CD14-positive monocyte (primary cell): Measurements from ENCODE around the gene MAST4. TPM values are rescaled to one million over a fixed set of nuclear protein-coding genes. Genes with fewer than 3 reads are reported as not detected.

Experiments
- DNase-seq, 3 donors: peaks; one replicate each; pipeline ENCODE4 v3.0.0-alpha.2; 2011 to 2022
- H2AFZ ChIP-seq: 2 replicates; pipeline ENCODE4 v1.6.0; 2012; ENCODE audit warnings: mild to moderate bottlenecking, low read depth, low read length, inconsistent platforms; ENCODE audit not compliant: insufficient read depth, poor library complexity, severe bottlenecking
- H3K27ac ChIP-seq, 2 donors: 1 replicate in 1 of 2; 2 replicates in 1 of 2; pipeline ENCODE4 v1.5.1; 2012 to 2013; ENCODE audit warnings: low read length in 2 of 2, control low read depth in 1 of 2, inconsistent platforms in 1 of 2, low read depth in 1 of 2, mild to moderate bottlenecking in 1 of 2
- H3K27me3 ChIP-seq, 2 donors: one replicate each; pipeline versions ENCODE4 v1.6.0 to v1.6.1; 2011 to 2013; ENCODE audit warnings: low read length in 2 of 2; ENCODE audit not compliant: control insufficient read depth in 2 of 2, insufficient read depth in 2 of 2
- H3K36me3 ChIP-seq, 2 donors: replicated peaks in 1 of 2; 1 replicate in 1 of 2; 2 replicates in 1 of 2; pipeline versions ENCODE4 v1.5.1 to v1.6.1; 2012 to 2013; ENCODE audit warnings: low read length in 2 of 2, control low read depth in 1 of 2, inconsistent platforms in 1 of 2, mild to moderate bottlenecking in 1 of 2; ENCODE audit not compliant: insufficient read depth in 2 of 2, control insufficient read depth in 1 of 2
- H3K4me1 ChIP-seq, 2 donors: 1 replicate in 1 of 2; 2 replicates in 1 of 2; pipeline versions ENCODE4 v1.5.1 to v1.6.1; 2012 to 2013; ENCODE audit warnings: low read length in 2 of 2, control low read depth in 1 of 2, inconsistent platforms in 1 of 2, mild to moderate bottlenecking in 1 of 2, moderate library complexity in 1 of 2; ENCODE audit not compliant: insufficient read depth in 2 of 2, control insufficient read depth in 1 of 2
- H3K4me2 ChIP-seq: replicated peaks from 2 replicates; pipeline ENCODE3; 2012; ENCODE audit warnings: low read length, moderate library complexity, mild to moderate bottlenecking; ENCODE audit not compliant: poor library complexity, severe bottlenecking; ENCODE audit errors: extremely low read depth
- H3K4me3 ChIP-seq, 3 experiments: fragments of 200-600 bp in 1 of 3; sonication (generic) in 1 of 3; replicated peaks in 1 of 3; 1 replicate in 2 of 3; 2 replicates in 1 of 3; pipeline ENCODE4 v1.5.1; 2011 to 2013; ENCODE audit warnings: low read length in 3 of 3, mild to moderate bottlenecking in 3 of 3, control low read depth in 2 of 3, low read depth in 2 of 3, inconsistent platforms in 1 of 3, moderate library complexity in 1 of 3
- H3K79me2 ChIP-seq: 2 replicates; pipeline ENCODE4 v1.6.0; 2012; ENCODE audit warnings: mild to moderate bottlenecking, control low read depth, inconsistent platforms, low read length, moderate library complexity; ENCODE audit not compliant: insufficient read depth
- H3K9ac ChIP-seq: 2 replicates; pipeline ENCODE4 v1.6.0; 2017; ENCODE audit warnings: low read length, mild to moderate bottlenecking; ENCODE audit not compliant: insufficient read depth, poor library complexity, severe bottlenecking
- H3K9me3 ChIP-seq, 2 donors: replicated peaks in 1 of 2; 1 replicate in 1 of 2; 2 replicates in 1 of 2; pipeline versions ENCODE4 v1.5.1 to v1.6.1; 2012 to 2013; ENCODE audit warnings: low read length in 2 of 2, control low read depth in 1 of 2; ENCODE audit not compliant: control insufficient read depth in 1 of 2, insufficient read depth in 1 of 2
- H4K20me1 ChIP-seq: 2 replicates; pipeline ENCODE4 v1.6.0; 2012; ENCODE audit warnings: mild to moderate bottlenecking, low read length, control low read depth, moderate library complexity; ENCODE audit not compliant: insufficient read depth
- H3K27ac Mint-ChIP-seq, 7 donors: one replicate each; pipeline ENCODE4 v1.8.0; 2020; ENCODE audit warnings: mild to moderate bottlenecking in 7 of 7, mixed read lengths in 7 of 7, moderate library complexity in 6 of 7, inconsistent platforms in 2 of 7
- H3K27me3 Mint-ChIP-seq, 3 donors: one replicate each; pipeline ENCODE4 v1.8.0; 2021 to 2022; ENCODE audit warnings: low read depth in 3 of 3, mild to moderate bottlenecking in 3 of 3, mixed read lengths in 3 of 3, moderate library complexity in 3 of 3, inconsistent platforms in 1 of 3
- H3K36me3 Mint-ChIP-seq, 2 donors: one replicate each; pipeline ENCODE4 v1.8.0; 2020; ENCODE audit warnings: mixed read lengths in 2 of 2, inconsistent platforms in 1 of 2, mild to moderate bottlenecking in 1 of 2
- H3K4me1 Mint-ChIP-seq: one replicate; pipeline ENCODE4 v1.8.0; 2020; ENCODE audit warnings: mild to moderate bottlenecking, mixed read lengths
- H3K4me3 Mint-ChIP-seq, 2 donors: one replicate each; pipeline ENCODE4 v1.8.0; 2020; ENCODE audit warnings: mild to moderate bottlenecking in 2 of 2, mixed read lengths in 2 of 2, moderate library complexity in 1 of 2
- H3K9me3 Mint-ChIP-seq, 7 donors: one replicate each; pipeline ENCODE4 v1.8.0; 2020 to 2022; ENCODE audit warnings: mixed read lengths in 7 of 7, mild to moderate bottlenecking in 6 of 7, moderate library complexity in 6 of 7, inconsistent platforms in 2 of 7
- WGBS: methylation state at CpG from one replicate; pipeline ENCODE4 v1.1.5; 2013; ENCODE audit warnings: missing lambda C conversion rate; ENCODE audit not compliant: insufficient coverage; 5-methylcytosine and 5-hydroxymethylcytosine counted together
- intact Hi-C, 2 donors: fragments of 100-400 bp; cut with micrococcal nuclease; formaldehyde crosslinking; loops; one replicate each; pipeline versions ENCODE4 v1.15.0 to v1.15.1; 2023
- polyA plus RNA-seq, 3 donors: library from polyadenylated mRNA; depleted of rRNA in 1 of 3; unstranded in 2 of 3; stranded (reverse) in 1 of 3; fragments of 300-500 nt in 2 of 3; fragments of >200 nt in 1 of 3; fragmentation: Illumina TruSeq in 2 of 3; gene quantifications; 1 replicate in 2 of 3; 2 replicates in 1 of 3; pipeline ENCODE4 v1.2.3, GENCODE V29; 2012 to 2021
- TF ChIP-seq, protein P1 (sequence below): fragments of 200-600 bp; IDR thresholded peaks from one replicate; pipeline ENCODE4 v1.8.0; 2022; ENCODE audit warnings: antibody characterized with exemption, mild to moderate bottlenecking

MAST4 gene
- polyA plus RNA-seq, 3 donors: 0.03 to 0.24 TPM; not detected in 1

GRCh38 chr5:67189079-67189354 is 592.8 kb downstream of the MAST4 start:
- H3K9me3 ChIP-seq: no peaks in the 10 kb centered on the region
- TF ChIP-seq, protein P1, sequence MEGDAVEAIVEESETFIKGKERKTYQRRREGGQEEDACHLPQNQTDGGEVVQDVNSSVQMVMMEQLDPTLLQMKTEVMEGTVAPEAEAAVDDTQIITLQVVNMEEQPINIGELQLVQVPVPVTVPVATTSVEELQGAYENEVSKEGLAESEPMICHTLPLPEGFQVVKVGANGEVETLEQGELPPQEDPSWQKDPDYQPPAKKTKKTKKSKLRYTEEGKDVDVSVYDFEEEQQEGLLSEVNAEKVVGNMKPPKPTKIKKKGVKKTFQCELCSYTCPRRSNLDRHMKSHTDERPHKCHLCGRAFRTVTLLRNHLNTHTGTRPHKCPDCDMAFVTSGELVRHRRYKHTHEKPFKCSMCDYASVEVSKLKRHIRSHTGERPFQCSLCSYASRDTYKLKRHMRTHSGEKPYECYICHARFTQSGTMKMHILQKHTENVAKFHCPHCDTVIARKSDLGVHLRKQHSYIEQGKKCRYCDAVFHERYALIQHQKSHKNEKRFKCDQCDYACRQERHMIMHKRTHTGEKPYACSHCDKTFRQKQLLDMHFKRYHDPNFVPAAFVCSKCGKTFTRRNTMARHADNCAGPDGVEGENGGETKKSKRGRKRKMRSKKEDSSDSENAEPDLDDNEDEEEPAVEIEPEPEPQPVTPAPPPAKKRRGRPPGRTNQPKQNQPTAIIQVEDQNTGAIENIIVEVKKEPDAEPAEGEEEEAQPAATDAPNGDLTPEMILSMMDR: no peak
- peaks cover 93% of the 10 kb centered on the region for H3K79me2 ChIP-seq
- peak overlapping the region; percentile 30 for H2AFZ ChIP-seq
- peak in 1 of 3 donors; percentile 51 for DNase-seq
- Mint-ChIP-seq H3K4me3 (no peak overlapping the region), H3K27ac (peak overlapping the region; percentile 75 to 94 (median 84)), H3K36me3 (peaks cover 49 to 63% of the 10 kb centered on the region in 2 donors), H3K4me1 (peaks cover 78% of the 10 kb centered on the region), H3K27me3 (no peaks in the 10 kb centered on the region), H3K9me3 (peaks cover 0 to 6% (median 3%) of the 10 kb centered on the region in 7 donors)
- H3K4me2 ChIP-seq: peak overlapping the region; percentile 8
- 27% methylated on average over 3 of the region's 3 CpGs for WGBS
- H4K20me1 ChIP-seq: no peaks in the 10 kb centered on the region
- intact Hi-C loops: no loop called here
- peaks cover 16 to 19% of the 10 kb centered on the region in 2 donors for H3K36me3 ChIP-seq
- peak overlapping the region in 1 of 3 experiments; percentile 23 for H3K4me3 ChIP-seq
- peak overlapping the region in 1 of 2 donors; percentile 77 for H3K27ac ChIP-seq
- peaks cover 64 to 79% of the 10 kb centered on the region in 2 donors for H3K4me1 ChIP-seq
- no peaks in the 10 kb centered on the region for H3K27me3 ChIP-seq
- no peak overlapping the region for H3K9ac ChIP-seq

- H3K4me1 Mint-ChIP-seq: peaks cover 86% of the 10 kb centered on the region
- no peaks in the 10 kb centered on the region for H3K27me3 Mint-ChIP-seq
- H3K36me3 Mint-ChIP-seq: peaks cover 43 to 61% of the 10 kb centered on the region in 2 donors
- Histone ChIP-seq H3K27me3 (no peaks in the 10 kb centered on the region), H4K20me1 (no peaks in the 10 kb centered on the region), H2AFZ (no peak overlapping the region), H3K4me2 (no peak overlapping the region), H3K79me2 (peaks cover 94% of the 10 kb centered on the region), H3K27ac (peak overlapping the region; percentile 11 to 77), H3K9me3 (no peaks in the 10 kb centered on the region), H3K36me3 (peaks cover 8 to 10% of the 10 kb centered on the region in 2 donors), H3K4me1 (peaks cover 73 to 88% of the 10 kb centered on the region in 2 donors), H3K4me3 (no peak overlapping the region), H3K9ac (no peak overlapping the region)
- no peak overlapping the region for H3K4me3 Mint-ChIP-seq
- intact Hi-C loops: no loop called here
- no peak for DNase-seq
- WGBS: 90% methylated on average over 1 of the region's 1 CpG
- H3K9me3 Mint-ChIP-seq: peaks cover 0 to 6% (median 3%) of the 10 kb centered on the region in 7 donors
- TF ChIP-seq, protein P1: no peak
- H3K27ac Mint-ChIP-seq: peak overlapping the region; percentile 35 to 83 (median 75)
Measured at GRCh38 chr5:67189931-67190330, 593.7 kb downstream of the MAST4 start.
